ENCODE measurements around the gene LCOR.

LCOR gene

GRCh38 chr10:97034958-97035769 lies 203.1 kb downstream of the LCOR start:
- no peak for DNase-seq (ENCODE audit: low spot score)

GRCh38 chr10:97037365-97038361 lies 205.6 kb downstream of the LCOR start:
- DNase-seq (ENCODE audit: low spot score), result peak; percentile 86

GRCh38 chr10:97038688-97039087 lies 206.6 kb downstream of the LCOR start:
- DNase-seq (ENCODE audit: low spot score), result no peak

GRCh38 chr10:97039538-97040247 lies 207.6 kb downstream of the LCOR start:
- DNase-seq (ENCODE audit: low spot score), result no peak

- DNase-seq (ENCODE audit: low spot score), result no peak
Measured at GRCh38 chr10:97040248-97040584, 208.1 kb downstream of the LCOR start.

- no peak for DNase-seq (ENCODE audit: low spot score)
Measured at GRCh38 chr10:97040706-97041105, 208.6 kb downstream of the LCOR start.

- DNase-seq (ENCODE audit: low spot score), result no peak
Measured at GRCh38 chr10:97042081-97042480, 210.0 kb downstream of the LCOR start.

- DNase-seq (ENCODE audit: low spot score), result no peak
Measured at GRCh38 chr10:97042716-97043562, 210.8 kb downstream of the LCOR start.

- DNase-seq (ENCODE audit: low spot score), result no peak
Measured at GRCh38 chr10:97043563-97043855, 211.4 kb downstream of the LCOR start.

All from LoVo (cell line).